HG03159 (cell line): ENCODE results near the gene FAHD1.
A peak's percentile ranks its signal among the peaks of the same experiment; 100 is the strongest.

Source experiments
- ATAC-seq: cut with Tn5 transposase; IDR thresholded peaks from one replicate; pipeline ENCODE4 v1.9.1; 2021; ENCODE audit warnings: mild to moderate bottlenecking, moderate library complexity; ENCODE audit not compliant: unreplicated experiment

Gene FAHD1

GRCh38 chr16:1816396-1817275 is 10.4 kb upstream of the FAHD1 start:
- no peak for ATAC-seq

- no peak for ATAC-seq
Observed at GRCh38 chr16:1817276-1817589, 9.8 kb upstream of the FAHD1 start.

DNA sequence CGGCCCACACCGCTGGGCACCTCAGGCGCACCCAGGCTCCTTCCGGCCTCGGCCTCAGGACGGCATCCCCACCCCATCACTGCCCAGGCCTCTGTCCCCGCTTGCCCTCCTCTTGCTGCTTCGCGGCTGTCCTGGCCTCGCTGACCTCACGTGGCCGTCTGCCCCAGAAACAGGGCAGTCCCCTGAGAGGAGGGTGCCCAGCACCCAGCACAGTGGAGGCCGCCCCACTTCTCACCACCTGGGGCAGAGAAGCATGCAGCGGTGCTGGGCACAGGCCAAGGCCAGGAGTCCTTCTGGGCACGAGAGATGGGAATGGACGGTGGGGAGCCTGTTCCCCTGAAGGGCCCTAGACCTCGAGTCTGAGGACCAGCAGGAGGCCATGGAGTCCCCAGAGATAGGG is 9.3 kb upstream of the FAHD1 start:
- ATAC-seq = no peak

DNA sequence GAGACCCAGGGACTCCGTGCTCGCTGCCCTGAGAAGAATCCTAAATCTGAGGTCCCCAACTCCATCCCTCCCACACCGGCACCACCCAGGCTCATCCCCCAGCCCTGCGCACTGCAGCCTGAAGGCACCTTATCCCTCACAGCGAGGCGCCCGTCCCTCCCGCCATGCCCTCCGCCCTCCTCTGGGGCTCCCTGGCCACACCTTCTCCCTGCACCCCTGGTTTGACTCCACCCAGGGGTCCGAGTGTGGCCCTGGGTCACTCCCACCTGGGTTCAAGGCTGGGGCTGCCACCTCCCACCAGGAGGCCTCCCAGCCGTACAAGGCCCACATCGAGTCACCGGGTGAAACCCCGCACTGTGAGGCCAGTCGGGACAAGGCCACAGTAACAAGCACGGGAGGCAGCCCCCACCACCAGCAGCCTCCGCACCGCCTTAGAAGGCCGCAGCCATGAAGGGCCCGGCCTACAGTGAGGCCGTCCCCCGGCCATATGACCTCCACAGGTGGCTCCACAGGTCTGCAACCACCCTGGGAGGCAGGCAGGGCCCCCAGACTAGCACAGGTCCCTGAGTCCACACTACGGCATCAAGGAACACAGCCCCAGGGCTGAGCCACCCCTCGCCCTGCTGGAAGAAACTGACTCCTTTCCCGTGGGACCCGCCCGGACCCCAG is 8.7 kb upstream of the FAHD1 start:
- no peak for ATAC-seq

DNA sequence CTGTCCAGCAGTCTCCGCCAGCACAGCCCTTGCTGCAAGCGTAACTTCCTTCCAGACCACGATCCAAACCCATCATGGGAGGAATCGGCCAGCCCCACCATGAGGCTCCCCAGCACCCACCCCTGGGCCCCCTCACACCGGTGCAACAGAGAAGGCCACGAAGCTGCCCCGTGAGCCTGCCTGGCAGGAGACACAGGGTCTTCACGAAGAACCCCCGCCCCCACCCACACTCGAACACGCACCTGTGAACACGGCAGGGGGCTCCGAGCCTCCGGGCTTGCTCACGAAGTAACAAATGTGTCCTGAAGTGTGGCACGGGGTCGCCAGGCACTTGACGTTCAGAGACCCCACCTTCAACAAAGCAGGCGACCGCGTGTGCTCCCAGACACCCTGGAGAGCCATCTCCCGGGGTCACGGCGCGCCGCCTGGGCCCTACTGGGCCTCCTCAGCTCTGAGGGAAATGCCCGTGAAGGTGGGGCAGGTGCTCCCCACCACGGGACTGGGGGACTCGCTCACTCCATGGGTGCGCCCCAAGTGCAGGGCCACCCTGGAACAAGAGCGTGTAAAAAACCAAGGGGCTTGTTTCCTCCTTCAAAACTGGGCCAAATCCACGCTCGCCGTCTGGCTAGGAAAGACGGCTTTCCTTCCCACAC is 8.0 kb upstream of the FAHD1 start:
- ATAC-seq = no peak

DNA sequence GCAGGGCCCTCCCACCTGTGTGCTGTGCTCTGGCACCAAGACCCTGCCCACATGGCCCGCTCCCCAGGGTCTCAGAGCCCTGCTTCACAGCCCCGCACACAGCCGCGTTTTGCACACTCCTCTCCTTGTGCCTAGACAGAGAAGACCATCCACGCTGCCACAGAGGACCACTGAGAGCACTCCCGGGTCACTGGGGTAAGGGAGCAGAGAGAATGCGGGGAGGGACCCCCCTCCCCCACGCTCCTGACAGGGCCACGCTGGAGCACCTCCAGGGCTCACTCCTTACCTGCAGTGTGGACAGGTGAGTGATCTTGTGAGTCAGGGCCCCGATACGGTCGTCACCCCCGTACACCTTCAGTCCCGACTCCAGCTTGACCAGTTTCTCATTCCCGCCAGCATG is 7.4 kb upstream of the FAHD1 start:
- ATAC-seq = no peak

GRCh38 chr16:1820096-1820945 is 6.7 kb upstream of the FAHD1 start:
- ATAC-seq = no peak

DNA sequence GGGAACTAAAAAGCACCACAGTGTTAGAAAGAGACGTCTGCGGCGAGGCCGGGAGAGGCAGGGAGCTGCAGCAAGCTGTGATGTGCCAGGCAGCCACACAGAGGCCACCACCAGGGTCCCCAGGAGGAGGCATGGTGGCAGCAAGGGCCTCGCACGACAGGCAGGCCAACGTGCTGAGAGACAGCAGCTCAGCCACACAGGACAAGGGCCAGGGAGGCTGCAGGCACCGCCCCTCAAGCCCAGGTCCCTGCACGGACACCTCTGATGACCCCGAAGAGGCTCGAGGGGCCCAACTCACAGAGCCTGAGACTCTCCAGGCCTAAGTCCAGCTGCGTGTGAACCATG is 6.1 kb upstream of the FAHD1 start:
- ATAC-seq = no peak

DNA sequence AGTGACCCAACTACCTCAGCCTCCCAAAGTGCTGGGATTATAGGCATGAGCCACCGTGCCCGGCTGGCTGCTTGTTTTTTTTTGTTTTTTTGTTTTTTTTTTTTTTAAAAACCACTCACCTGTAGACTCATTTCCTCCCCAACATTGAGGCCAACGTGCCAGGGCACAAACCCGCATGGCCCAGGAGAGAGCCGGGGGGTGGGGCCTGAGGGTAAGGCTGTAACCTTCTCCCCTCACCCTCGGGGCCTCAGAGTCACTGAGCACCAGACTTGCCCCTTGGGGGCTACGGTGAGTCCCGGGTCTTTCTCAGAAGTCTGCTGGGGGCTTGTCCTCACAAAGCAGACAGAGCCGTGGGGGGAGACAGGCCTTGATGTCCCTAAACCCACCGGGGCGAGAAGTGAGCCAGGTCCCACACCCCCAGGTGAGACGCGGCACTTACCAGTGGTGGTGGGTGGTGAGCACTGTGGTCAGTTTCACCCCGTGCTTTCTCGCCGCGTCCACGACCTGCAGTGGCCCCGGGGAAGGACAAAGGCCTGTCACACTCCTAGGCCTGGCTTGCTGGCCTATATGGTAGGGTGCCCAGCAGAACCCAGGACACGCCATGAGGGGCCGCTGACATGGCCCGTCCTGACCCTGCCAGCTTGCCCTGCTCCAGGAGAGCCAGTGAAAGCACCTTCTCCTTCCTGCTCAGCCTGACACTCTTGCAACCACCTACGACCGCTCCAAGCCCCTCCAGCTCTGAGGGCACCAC is 5.0 kb upstream of the FAHD1 start:
- ATAC-seq = no peak

- ATAC-seq = no peak
Observed at GRCh38 chr16:1822801-1823200, 4.2 kb upstream of the FAHD1 start.

DNA sequence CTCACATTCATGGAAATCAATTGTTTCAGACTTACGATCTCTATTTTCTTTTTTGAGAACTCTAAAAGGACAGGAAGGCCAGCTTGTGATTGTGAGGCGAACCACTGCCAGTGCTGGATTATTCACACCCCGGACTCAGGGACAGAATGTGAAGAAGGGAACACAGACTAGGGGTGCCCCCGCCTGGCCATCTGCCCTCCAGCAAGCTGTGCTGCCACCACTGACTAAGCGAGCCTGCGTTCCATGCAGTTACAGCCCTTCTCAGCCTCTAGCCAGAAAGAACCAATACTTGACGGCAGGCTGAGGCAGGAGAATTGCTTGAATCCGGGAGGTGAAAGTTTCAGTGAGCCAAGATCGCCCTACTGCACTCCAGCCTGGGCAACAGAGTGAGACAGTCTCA is 3.2 kb upstream of the FAHD1 start:
- no peak for ATAC-seq

DNA sequence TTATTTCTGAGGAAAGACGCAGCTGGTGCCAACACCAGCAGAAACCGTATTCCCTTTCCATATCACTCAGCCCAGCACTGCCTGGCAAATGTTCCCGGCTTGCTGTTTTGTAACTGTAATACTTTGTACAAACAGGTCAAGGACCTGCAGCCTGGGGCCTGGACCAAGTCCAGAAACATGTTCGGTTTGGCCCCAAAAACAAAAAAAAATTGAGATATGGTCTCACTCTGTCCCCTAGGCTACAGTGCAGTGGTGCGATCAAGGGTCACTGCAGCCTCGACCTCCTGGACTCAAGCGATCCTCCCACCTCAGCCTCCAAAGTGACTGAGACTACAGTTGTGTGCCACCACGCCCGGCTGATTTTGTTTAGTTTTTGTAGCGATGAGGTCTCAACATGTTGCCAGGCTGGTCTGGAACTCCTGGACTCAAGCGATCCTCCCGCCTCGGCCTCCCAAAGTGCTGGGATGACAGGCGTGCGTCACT is 1.6 kb upstream of the FAHD1 start:
- no peak for ATAC-seq

GRCh38 chr16:1825864-1826690 is 929 bp upstream of the FAHD1 start:
- peak; percentile 43 for ATAC-seq

- no peak for ATAC-seq
Observed at GRCh38 chr16:1828645-1829410, 1.8 kb downstream of the FAHD1 start.

DNA sequence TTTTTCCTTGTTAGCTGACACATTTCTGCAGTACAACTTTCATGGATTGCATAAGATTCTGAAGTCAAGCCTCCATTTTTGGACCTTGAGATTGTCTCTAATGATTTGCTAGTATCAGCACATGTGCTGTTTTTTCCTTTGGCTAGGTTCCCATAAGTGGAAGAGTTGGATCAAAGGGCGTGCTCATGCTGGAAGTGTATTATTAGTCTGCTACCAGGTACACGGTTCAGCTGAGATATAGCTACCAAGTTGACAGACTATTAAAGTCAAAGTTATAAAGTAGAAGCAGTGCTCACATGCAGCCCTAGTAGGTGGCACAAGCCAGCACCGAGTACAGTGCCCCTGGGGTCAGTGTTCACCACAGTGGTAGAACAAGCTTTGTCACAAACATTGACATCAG is 3.2 kb downstream of the FAHD1 start:
- no peak for ATAC-seq

- ATAC-seq = no peak
Observed at GRCh38 chr16:1831186-1832075, 4.4 kb downstream of the FAHD1 start.

DNA sequence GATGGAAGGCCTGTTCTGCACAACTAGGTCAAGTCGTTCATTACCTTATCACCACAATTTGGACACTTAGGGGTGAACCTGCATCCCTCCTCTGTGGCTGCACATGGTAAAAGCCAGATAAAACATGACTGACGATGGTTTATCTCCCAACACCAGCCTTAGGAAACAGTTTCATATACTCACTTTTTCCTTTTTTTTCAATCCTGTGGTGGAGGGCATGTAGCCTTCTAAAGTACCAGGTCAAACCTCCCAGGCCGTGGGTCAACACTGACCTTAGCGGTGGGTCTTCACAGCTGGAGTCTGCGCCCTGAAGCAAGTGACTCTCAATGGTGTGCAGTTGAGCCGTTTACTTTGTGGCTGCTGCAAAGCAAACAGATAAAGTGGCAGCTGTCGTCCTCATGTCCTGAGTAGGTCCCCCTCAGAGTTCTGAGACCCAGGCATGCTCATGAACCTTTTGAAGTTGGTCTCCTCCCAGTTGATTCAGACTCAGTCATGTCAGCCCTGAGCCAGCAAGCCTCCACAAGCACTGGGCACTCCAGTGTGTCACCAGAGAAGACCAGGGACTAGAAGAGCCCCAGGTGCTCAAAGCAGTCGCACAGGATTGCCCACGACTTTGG is 5.9 kb downstream of the FAHD1 start:
- ATAC-seq = no peak
